T-helper 22 cell (primary cell): ENCODE data around the gene ARFGAP1.
"Not testable (repeated sequence)": the region's sequence is repeated elsewhere in the genome, so short reads cannot be mapped to it uniquely, and the experiment has no call there.

Experiments
- DNase-seq: peaks from one replicate; pipeline ENCODE4 v3.0.0-alpha.2; 2020; ENCODE audit warnings: low read depth

Gene ARFGAP1

GRCh38 chr20:63335060-63335459, 62.4 kb downstream of the ARFGAP1 start:
- DNase-seq: not testable (repeated sequence)

GRCh38 chr20:63335711-63336110, 63.1 kb downstream of the ARFGAP1 start:
- DNase-seq: no peak

DNA sequence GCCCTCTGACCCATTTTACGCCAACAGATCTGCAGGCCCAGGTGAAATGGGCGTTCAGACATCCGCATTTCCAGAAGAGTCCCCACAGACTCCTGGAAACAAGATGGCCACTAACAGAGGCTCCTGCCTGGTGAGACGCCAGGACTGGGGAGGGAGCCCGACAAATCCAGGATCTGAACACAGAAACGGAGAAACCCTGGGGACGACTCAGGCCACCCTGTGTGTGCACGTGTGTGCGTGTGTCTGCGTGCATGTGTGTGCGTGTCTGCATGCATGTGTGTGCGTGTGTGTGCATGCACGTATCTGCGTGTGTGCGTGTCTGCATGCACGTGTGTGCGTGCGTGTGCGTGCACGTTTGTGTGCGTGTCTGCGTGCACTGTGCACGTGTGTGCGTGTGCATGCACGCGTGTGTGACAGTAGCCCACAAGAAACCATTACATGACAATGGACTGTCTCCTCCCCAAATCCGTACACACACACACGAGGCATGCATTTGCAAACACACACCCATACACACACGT, 63.7 kb downstream of the ARFGAP1 start:
- DNase-seq: no peak

DNA sequence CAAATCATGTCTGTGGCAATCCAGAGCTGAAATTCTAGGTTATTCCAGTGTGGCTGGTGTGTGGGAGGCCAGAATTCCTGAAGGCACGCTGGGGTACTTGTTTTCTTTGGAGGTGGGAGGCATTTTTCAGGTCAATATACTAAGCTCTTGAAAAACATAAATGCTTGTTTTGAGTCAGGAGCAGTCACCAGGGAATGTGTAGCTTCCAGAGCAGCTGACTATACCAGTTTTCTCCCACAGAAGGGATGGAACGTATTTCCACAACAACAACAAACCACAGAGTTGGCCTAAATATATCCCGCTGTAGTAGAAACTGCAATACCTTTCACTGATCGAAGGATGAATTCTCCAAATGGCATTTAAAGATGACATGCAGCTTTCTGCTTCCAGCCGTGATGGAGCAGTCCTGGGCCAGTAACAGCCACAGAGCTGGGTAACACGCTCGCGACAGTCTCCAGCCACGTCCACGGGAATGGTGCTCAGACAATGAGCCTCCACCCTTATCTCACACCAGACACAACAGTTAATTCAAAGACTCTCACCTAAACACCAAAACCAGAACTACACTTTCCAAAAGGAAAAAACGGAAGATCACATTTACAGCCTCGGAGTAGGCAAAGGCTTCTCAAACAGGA, 65.3 kb downstream of the ARFGAP1 start:
- DNase-seq: no peak
